RWPE2 (cell line): ENCODE measurements around the gene ATOH8.

Experiments used
- ATAC-seq: fragments of 200-7000 bp; cut with Tn5 transposase; 3 replicates; pipeline ENCODE4 v1.9.1; 2021; ENCODE audit warnings: low read depth
- DNase-seq: peaks from one replicate; pipeline ENCODE4 v3.0.0-alpha.2; 2020; ENCODE audit warnings: low spot score
- H3K27ac ChIP-seq: fragments of 450-650 bp; 2 replicates; pipeline ENCODE4 v1.5.1; 2017; ENCODE audit warnings: mild to moderate bottlenecking; ENCODE audit not compliant: poor library complexity, severe bottlenecking
- H3K27me3 ChIP-seq: fragments of 250-450 bp; sonication (Bioruptor Pico); 2 replicates; pipeline ENCODE4 v1.5.1; 2021; ENCODE audit warnings: mild to moderate bottlenecking, moderate library complexity; ENCODE audit not compliant: insufficient read depth, poor library complexity, severe bottlenecking
- H3K36me3 ChIP-seq: fragments of 250-450 bp; sonication (Bioruptor Pico); 2 replicates; pipeline ENCODE4 v1.5.1; 2020; ENCODE audit warnings: low read depth, mild to moderate bottlenecking, moderate library complexity
- H3K4me1 ChIP-seq: fragments of 250-450 bp; sonication (Bioruptor Pico); 2 replicates; pipeline ENCODE4 v1.5.1; 2021; ENCODE audit warnings: mild to moderate bottlenecking, moderate library complexity; ENCODE audit not compliant: insufficient read depth, poor library complexity, severe bottlenecking
- H3K4me3 ChIP-seq: fragments of 250-450 bp; sonication (Bioruptor Pico); 2 replicates; pipeline ENCODE4 v1.5.1; 2021; ENCODE audit warnings: mild to moderate bottlenecking, moderate library complexity; ENCODE audit not compliant: severe bottlenecking
- H3K9me3 ChIP-seq: fragments of 250-450 bp; sonication (Bioruptor Pico); 2 replicates; pipeline ENCODE4 v1.5.1; 2021; ENCODE audit warnings: mild to moderate bottlenecking, moderate library complexity; ENCODE audit not compliant: severe bottlenecking
- CTCF ChIP-seq: fragments of 450-650 bp; IDR thresholded peaks from one replicate; pipeline ENCODE4 v1.5.1; 2017; ENCODE audit warnings: mild to moderate bottlenecking, moderate library complexity; ENCODE audit not compliant: poor library complexity, severe bottlenecking

Gene ATOH8

GRCh38 chr2:85770369-85770768, 16.6 kb downstream of the ATOH8 start:
- H3K27ac ChIP-seq = no peak overlapping the region
- H3K4me3 ChIP-seq = no peak overlapping the region
- ATAC-seq (no peak), DNase-seq (no peak)
- TF ChIP-seq CTCF = no peak
- H3K27me3 ChIP-seq = no peaks in the 10 kb centered on the region
- no peaks in the 10 kb centered on the region for H3K36me3 ChIP-seq
- H3K9me3 ChIP-seq = no peaks in the 10 kb centered on the region
- peaks cover 14% of the 10 kb centered on the region for H3K4me1 ChIP-seq

- no peaks in the 10 kb centered on the region for H3K27me3 ChIP-seq
Observed at GRCh38 chr2:85770786-85771409, 17.1 kb downstream of the ATOH8 start.

GRCh38 chr2:85771486-85771885, 17.7 kb downstream of the ATOH8 start:
- H3K36me3 ChIP-seq = no peaks in the 10 kb centered on the region
- peaks cover 14% of the 10 kb centered on the region for H3K4me1 ChIP-seq
- no peaks in the 10 kb centered on the region for H3K27me3 ChIP-seq
- DNase-seq (no peak), ATAC-seq (no peak)
- TF ChIP-seq CTCF = no peak
- H3K4me3 ChIP-seq = no peak overlapping the region
- peak overlapping the region; percentile 33 for H3K27ac ChIP-seq
- no peaks in the 10 kb centered on the region for H3K9me3 ChIP-seq

More at GRCh38 chr2:85770786-85771409, 17.1 kb downstream of the ATOH8 start:
- ATAC-seq (no peak), DNase-seq (no peak)
- TF ChIP-seq CTCF = no peak
- H3K4me3 ChIP-seq = no peak overlapping the region
- H3K27ac ChIP-seq = no peak overlapping the region
- no peaks in the 10 kb centered on the region for H3K36me3 ChIP-seq
- H3K9me3 ChIP-seq = no peaks in the 10 kb centered on the region
- H3K4me1 ChIP-seq = peaks cover 14% of the 10 kb centered on the region

GRCh38 chr2:85772019-85772745, 18.4 kb downstream of the ATOH8 start:
- Histone ChIP-seq H3K4me1 (peaks cover 14% of the 10 kb centered on the region), H3K27me3 (no peaks in the 10 kb centered on the region), H3K4me3 (no peak overlapping the region), H3K36me3 (no peaks in the 10 kb centered on the region), H3K27ac (peak overlapping the region; percentile 33), H3K9me3 (no peaks in the 10 kb centered on the region)
- TF ChIP-seq CTCF = peak; percentile 51
- DNase-seq (peak; percentile 95), ATAC-seq (peak; percentile 89)
